GM20000 (cell line): ENCODE data around the gene PCDHA11.

Experiments used
- DNase-seq: peaks from one replicate; pipeline ENCODE4 v3.0.0; 2012; ENCODE audit warnings: low spot score
- TF ChIP-seq, protein P1 (sequence below): IDR thresholded peaks from 2 replicates; pipeline ENCODE4 v1.5.1; 2012; ENCODE audit warnings: mild to moderate bottlenecking, control low read depth; ENCODE audit errors: extremely low read depth, missing control alignments

The PCDHA11 gene

DNA sequence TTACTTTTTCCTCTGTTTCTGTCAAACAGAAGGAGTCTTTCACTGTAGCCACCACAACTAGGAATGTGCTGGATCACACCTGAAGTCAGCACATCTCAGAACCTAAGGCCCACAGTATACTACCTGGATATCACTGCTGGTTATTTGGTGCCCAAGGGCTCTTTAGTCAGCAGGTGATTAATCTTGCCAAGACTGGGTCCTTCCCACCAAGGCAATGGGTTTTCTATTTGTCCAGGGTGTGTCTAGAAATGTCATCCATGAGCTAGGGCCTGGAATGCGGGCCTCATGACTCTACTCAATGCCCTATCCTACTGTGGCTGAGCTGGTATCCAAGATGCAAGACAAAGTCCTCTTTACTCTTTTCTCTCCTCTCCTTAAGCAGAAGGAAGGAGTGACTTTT is 47.6 kb downstream of the PCDHA11 start:
- DNase-seq, result no peak
- TF ChIP-seq, protein P1, sequence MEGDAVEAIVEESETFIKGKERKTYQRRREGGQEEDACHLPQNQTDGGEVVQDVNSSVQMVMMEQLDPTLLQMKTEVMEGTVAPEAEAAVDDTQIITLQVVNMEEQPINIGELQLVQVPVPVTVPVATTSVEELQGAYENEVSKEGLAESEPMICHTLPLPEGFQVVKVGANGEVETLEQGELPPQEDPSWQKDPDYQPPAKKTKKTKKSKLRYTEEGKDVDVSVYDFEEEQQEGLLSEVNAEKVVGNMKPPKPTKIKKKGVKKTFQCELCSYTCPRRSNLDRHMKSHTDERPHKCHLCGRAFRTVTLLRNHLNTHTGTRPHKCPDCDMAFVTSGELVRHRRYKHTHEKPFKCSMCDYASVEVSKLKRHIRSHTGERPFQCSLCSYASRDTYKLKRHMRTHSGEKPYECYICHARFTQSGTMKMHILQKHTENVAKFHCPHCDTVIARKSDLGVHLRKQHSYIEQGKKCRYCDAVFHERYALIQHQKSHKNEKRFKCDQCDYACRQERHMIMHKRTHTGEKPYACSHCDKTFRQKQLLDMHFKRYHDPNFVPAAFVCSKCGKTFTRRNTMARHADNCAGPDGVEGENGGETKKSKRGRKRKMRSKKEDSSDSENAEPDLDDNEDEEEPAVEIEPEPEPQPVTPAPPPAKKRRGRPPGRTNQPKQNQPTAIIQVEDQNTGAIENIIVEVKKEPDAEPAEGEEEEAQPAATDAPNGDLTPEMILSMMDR, result no peak
